ENCODE data around the gene CLIP1.

CLIP1 gene

DNA sequence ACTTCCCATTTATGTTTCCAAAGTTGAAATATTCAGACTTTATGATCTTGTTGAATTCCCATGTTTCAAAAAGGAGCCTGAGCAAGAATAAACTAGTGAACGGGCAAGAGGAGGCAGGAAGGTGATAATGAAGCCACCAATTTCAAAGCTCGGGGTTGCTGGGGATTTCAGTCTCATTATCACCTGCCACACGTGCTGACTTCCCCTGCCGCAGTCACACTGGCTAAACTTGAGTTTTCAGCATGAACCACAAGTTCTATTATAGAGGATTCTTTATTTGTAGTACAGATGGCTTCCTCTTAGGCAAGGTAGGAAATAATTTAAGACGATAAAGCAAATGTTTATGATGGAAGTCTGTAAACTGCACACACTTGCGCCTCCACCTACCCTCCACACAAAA lies 178.5 kb downstream of the CLIP1 start:
- no peak for DNase-seq

DNA sequence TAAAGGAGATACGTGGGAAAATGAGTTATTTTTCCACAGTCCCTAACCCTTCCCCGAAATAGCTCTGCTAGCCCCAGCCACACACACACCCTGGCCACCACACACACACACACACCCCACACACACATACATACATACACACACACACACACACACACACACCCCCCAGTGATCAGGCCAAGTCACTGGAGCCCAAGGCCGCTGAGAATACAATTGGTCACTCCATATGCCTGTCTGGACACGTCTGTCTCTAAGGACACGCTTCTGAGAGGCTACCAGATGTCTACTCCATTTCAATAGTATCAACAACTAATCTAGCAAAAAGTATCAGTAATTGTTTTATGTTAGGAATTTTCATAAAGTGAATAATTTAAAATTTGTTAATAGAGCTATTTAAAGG lies 183.6 kb downstream of the CLIP1 start:
- DNase-seq: no peak

DNA sequence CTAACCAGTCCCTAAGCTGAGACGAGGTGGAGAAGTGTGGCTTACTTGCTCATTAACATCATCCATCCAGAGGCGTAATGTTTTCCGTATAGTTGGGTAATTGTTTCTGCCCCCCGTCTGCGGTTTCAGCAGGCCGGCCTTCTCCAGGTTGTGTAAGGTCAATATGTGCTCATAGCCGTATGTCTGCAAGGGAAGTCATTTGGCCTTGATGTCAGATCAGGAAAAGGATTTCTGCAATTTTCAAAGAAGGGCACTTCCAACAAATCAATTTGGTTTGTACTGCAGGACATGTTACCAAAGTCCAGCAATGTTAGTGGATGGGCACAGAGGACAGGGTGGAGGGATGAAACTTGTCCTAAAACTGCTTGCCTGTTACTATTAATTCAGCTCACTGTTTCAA lies 186.7 kb downstream of the CLIP1 start:
- DNase-seq: no peak

DNA sequence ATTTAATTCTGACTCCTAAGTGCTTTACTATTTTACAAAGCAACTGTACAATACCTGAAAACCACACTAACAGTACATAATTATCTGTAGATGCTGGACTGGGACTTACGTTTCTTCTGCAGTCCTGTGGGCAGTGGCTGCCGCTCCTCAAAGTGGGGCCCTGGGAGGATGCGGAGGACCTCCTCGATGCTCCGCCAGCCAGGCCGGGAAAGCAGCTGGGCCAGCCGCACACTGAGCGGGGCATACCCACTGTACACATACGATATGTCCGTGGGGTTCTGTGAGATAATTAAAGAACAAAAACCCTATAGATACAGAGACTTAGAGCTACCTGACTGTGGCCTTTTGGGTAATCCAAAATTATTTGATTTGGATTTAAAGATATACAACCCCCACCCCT lies 189.8 kb downstream of the CLIP1 start:
- no peak for DNase-seq

DNA sequence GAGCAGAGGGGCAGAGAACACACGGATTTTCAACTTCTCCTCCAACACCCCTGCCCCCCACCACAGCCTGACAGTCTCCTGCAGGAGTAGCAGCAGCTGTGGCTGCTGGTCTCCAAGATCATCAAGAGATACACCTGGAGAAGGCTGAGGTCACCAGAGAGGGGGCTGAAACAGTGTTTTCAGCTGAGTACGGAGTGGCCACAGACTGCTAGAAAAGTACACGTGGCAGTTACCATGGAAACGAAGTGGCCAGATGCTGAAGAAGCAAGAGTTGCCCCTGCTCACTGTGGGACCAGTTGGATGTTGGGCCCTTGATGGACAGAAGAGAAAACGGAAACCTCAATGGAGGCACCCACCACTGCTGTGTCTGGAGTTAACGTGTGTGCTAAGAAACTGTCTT lies 191.7 kb downstream of the CLIP1 start:
- DNase-seq: no peak

DNA sequence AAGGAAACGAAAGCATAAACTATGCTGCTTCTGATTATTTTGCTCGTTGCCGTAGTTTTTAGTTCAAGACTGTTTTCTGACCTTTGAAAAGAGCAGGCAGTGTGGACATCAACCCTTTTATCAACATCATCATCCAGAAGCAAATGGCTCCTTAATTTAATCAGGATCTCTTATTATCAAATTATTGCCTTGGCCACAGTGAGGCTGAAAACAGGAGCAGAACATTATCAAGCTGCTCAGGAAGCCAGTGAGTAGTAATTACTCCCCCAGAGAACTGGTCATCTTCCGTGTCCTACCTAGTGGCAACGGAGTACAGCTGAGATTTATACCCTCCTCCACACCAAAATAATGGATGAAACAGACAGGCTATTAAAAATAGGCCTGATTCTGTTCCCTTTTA lies 194.4 kb downstream of the CLIP1 start:
- DNase-seq: no peak

DNA sequence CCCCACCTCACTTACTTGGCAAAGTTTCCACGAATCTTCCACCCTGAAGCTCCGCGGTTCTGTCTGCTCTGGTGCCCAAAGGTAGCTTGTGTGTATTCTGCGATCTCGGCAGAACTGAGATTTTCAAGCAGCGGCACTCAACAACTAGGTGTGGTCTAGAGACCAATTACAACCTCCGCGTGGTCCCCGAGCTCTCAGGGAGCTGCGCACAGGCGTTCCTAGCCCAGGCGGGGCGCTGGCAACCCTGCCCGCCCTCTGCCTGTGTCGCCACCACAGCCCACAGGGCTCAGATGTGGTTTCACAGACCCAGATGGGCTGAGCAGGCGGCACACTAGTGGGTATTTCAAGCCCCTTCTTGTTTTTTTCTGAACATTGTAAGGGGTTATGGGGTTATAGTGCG lies 195.1 kb downstream of the CLIP1 start:
- DNase-seq: no peak

DNA sequence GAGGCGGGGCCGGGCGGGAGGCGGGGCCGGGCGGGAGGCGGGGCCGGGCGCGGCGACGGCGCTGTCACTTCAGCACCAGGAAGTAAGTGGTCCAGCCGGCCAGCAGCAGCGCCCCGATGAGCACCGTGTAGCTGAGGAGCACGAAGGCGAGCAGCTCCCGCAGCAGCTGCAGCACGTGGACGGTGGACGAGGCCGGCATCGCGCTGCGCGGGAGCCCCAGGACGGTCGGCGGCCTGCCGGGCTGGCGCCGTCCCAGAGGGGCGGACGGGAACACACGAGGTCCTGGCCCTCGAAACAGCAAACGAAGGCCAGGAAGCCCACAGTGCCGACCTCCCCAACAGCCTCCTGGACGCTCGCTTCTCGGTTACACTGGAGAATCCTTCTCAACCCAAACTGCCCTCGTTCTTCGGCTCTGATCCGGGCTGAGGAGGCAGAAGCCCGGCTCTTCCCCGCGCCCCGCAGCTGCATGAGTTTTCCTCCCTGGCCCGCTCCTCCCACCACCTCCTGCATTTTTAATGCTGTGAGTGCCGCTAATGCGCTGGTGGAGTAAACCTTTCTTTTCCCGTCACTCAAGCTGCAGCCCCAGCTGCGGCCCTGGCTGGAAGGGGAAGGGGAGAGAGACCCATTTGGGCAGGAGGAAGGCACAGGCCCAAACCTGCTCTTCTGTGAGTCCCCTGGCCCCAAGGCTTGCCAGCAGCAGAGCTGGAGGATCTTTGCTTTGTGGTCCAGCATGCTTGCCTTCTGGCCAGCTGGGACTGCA lies 195.9 kb downstream of the CLIP1 start:
- peak; percentile 36 for DNase-seq

DNA sequence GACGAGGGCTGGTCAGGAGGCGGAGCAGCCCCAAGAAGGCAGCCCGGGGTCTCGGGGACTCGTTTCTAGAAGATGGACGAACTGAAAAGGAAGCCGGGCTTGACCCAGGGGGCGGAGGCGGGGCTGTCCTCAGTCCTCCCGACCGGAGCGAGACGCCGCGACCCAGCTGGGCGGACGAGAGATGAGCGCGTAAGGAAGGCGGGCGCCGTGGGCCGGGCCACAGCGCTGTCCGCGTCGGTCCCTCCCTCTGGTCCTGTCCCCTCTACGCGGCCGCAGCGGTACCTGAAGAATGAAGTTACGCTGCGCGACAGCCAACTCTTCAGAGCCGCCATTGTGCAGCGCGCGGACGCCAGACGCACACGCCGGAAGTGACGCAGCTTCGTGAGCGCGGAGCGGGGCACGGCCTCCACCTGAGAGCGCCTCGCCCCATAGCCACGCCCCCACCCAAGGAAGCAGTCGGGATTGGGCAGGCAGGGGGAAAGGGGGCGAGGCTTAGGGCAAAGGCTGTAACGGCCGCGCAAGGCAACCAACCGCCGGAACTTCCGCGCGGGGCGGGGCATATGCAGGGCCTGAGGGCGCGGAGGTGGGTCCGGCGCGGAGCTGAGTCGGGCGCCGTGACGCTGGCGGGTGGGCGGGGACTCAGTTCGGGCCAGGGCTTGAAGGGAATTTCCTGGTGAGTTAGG lies 196.6 kb downstream of the CLIP1 start, which contains the start of gene DIABLO:
TSS of gene DIABLO (minus strand) at position 370 of the 683 bp plus-strand sequence. CDS start at position 332, 38 bp downstream.
- peak; percentile 100 for DNase-seq

All from NCI-H345 (cell line).